Tibial artery (tissue), 4 donors: ENCODE results near the gene BHLHE23.
"Not testable (repeated sequence)": the region's sequence is repeated elsewhere in the genome, so short reads cannot be mapped to it uniquely, and the experiment has no call there.

ENCODE experiments used
- DNase-seq, 2 donors: peaks; one replicate each; pipeline ENCODE4 v3.0.0-alpha.2; 2019
- H3K27ac ChIP-seq, 2 donors: fragments of 200-600 bp; sonication (generic) in 1 of 2; 1 replicate in 1 of 2; 2 replicates in 1 of 2; pipeline ENCODE4 v1.5.1; 2018 to 2019; ENCODE audit warnings: mild to moderate bottlenecking in 1 of 2
- H3K27me3 ChIP-seq, 2 donors: fragments of 200-600 bp; sonication (generic) in 1 of 2; one replicate each; pipeline versions ENCODE4 v1.5.1 to v1.6.0; 2016 to 2019
- H3K36me3 ChIP-seq, 3 donors: fragments of 200-600 bp; sonication (generic) in 2 of 3; one replicate each; pipeline ENCODE4 v1.5.1; 2016 to 2019; ENCODE audit warnings: mild to moderate bottlenecking in 2 of 3
- H3K4me1 ChIP-seq, 4 donors: fragments of 200-600 bp; sonication (generic) in 2 of 4; 1 replicate in 3 of 4; 2 replicates in 1 of 4; pipeline ENCODE4 v1.5.1; 2016 to 2019
- H3K4me3 ChIP-seq, 2 donors: fragments of 200-600 bp; sonication (generic) in 1 of 2; 1 replicate in 1 of 2; 2 replicates in 1 of 2; pipeline ENCODE4 v1.5.1; 2018 to 2019; ENCODE audit warnings: mild to moderate bottlenecking in 2 of 2
- H3K9me3 ChIP-seq, 3 donors: fragments of 200-600 bp; sonication (generic) in 1 of 3; one replicate each; pipeline ENCODE4 v1.5.1; 2016 to 2019
- intact Hi-C: fragments of 100-400 bp; cut with DNase I; formaldehyde crosslinking; loops from one replicate; pipeline ENCODE4 v1.15.0; 2023; ENCODE audit warnings: low total_unique reads
- TF ChIP-seq, protein P1 (sequence below), 2 experiments: fragments of 200-600 bp in 1 of 2; fragments of 450-650 bp in 1 of 2; IDR thresholded peaks; one replicate each; pipeline ENCODE4 v1.5.1; 2017 to 2019; ENCODE audit warnings: antibody characterized with exemption in 2 of 2, mild to moderate bottlenecking in 1 of 2, moderate library complexity in 1 of 2

The BHLHE23 gene

DNA sequence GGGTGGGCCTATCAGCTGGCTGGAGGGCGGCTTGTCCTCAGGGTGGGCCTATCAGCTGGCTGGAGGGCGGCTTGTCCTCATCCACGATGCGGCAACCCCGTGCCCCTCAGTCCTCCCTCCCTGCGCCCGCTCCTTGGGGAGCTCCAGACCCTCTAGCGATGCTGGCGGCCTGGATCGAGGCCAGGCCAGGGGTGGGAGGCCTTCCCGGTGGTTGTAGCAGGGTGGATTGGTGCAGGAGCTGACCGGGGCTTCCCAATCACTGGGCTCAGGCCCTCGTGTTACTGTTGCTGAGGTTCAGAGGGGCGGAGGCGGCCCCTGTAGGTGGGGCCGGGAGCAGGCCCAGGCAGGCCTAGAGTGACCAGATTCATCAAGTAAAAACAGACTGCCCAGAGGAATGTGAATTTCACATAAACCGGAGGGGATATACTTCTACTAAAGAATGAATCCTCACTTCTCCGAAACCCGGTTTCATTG is 45.4 kb downstream of the BHLHE23 start:
- no peaks in the 10 kb centered on the region for H3K9me3 ChIP-seq
- TF ChIP-seq, protein P1, sequence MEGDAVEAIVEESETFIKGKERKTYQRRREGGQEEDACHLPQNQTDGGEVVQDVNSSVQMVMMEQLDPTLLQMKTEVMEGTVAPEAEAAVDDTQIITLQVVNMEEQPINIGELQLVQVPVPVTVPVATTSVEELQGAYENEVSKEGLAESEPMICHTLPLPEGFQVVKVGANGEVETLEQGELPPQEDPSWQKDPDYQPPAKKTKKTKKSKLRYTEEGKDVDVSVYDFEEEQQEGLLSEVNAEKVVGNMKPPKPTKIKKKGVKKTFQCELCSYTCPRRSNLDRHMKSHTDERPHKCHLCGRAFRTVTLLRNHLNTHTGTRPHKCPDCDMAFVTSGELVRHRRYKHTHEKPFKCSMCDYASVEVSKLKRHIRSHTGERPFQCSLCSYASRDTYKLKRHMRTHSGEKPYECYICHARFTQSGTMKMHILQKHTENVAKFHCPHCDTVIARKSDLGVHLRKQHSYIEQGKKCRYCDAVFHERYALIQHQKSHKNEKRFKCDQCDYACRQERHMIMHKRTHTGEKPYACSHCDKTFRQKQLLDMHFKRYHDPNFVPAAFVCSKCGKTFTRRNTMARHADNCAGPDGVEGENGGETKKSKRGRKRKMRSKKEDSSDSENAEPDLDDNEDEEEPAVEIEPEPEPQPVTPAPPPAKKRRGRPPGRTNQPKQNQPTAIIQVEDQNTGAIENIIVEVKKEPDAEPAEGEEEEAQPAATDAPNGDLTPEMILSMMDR (IDR thresholded peaks at IDR 0.05), result no peak
- DNase-seq, result no peak
- H3K36me3 ChIP-seq, result peaks cover 0 to 19% (median 7%) of the 10 kb centered on the region in 3 donors
- intact Hi-C loops, result no loop called here
- H3K27me3 ChIP-seq, result no peaks in the 10 kb centered on the region
- H3K27ac ChIP-seq, result no peak overlapping the region
- H3K4me3 ChIP-seq, result no peak overlapping the region
- no peaks in the 10 kb centered on the region for H3K4me1 ChIP-seq

DNA sequence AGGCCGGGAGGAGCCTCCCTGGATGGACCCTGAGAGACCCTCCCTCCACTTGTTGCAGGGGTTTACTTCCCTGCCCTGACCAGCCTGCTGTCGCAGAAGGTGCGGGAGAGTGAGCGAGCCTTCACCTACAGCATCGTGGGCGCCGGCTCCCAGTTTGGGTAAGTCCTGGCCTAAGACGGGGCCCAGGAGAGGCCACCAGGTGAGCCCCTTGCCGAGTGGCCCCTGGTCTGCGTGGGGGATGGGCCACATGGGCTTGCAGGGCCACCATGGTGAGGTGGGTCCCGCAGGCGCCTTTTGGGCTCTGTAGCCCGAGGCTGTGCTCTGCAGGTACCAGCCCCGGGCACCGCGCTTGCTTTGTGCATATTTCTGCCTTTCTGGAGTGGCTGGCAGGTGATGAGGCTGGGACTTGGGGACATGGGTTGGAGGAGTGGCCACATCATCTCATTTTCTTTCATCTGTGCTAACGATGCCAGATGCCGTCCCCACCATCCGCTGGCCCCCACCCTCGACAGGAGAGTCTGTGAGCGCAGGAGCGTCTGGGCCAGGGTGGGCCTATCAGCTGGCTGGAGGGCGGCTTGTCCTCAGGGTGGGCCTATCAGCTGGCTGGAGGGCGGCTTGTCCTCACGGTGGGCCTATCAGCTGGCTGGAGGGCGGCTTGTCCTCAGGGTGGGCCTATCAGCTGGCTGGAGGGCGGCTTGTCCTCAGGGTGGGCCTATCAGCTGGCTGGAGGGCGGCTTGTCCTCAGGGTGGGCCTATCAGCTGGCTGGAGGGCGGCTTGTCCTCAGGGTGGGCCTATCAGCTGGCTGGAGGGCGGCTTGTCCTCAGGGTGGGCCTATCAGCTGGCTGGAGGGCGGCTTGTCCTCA is 46.1 kb downstream of the BHLHE23 start:
- H3K9me3 ChIP-seq, intact Hi-C loops, H3K27me3 ChIP-seq, H3K4me1 ChIP-seq, DNase-seq, H3K27ac ChIP-seq, H3K4me3 ChIP-seq: not testable (repeated sequence)
- H3K36me3 ChIP-seq, result peaks cover 0 to 19% (median 7%) of the 10 kb centered on the region in 3 donors

DNA sequence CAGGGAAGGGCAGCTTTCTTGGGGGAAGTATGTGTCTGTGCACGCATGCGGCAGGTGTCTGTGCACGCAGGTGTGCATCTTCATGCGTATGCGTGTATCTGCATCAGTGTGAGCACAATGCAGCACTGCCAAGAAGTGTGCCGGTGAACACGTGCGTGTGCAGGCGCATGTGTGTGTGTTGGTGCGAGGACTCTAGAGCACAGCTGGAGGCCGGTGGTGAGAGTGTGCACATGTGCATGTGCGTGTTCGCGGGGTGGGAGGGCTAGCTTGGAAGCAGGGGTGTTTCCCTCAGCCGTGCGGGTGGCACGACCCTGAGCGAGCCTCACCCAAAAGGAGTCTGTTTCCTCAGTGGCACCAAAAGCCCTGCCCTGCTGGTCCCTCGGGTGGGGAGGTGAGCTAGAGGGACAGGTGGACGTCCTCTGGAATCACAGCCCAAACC is 46.7 kb downstream of the BHLHE23 start:
- no peaks in the 10 kb centered on the region for H3K27me3 ChIP-seq
- H3K27ac ChIP-seq, result no peak overlapping the region
- H3K36me3 ChIP-seq, result peaks cover 0 to 19% (median 7%) of the 10 kb centered on the region in 3 donors
- TF ChIP-seq, protein P1 (IDR thresholded peaks at IDR 0.05), result no peak
- intact Hi-C loops, result no loop called here
- H3K9me3 ChIP-seq, result no peaks in the 10 kb centered on the region
- H3K4me3 ChIP-seq, result no peak overlapping the region
- no peak for DNase-seq
- peaks cover 0 to 6% (median 0%) of the 10 kb centered on the region in 4 donors for H3K4me1 ChIP-seq

DNA sequence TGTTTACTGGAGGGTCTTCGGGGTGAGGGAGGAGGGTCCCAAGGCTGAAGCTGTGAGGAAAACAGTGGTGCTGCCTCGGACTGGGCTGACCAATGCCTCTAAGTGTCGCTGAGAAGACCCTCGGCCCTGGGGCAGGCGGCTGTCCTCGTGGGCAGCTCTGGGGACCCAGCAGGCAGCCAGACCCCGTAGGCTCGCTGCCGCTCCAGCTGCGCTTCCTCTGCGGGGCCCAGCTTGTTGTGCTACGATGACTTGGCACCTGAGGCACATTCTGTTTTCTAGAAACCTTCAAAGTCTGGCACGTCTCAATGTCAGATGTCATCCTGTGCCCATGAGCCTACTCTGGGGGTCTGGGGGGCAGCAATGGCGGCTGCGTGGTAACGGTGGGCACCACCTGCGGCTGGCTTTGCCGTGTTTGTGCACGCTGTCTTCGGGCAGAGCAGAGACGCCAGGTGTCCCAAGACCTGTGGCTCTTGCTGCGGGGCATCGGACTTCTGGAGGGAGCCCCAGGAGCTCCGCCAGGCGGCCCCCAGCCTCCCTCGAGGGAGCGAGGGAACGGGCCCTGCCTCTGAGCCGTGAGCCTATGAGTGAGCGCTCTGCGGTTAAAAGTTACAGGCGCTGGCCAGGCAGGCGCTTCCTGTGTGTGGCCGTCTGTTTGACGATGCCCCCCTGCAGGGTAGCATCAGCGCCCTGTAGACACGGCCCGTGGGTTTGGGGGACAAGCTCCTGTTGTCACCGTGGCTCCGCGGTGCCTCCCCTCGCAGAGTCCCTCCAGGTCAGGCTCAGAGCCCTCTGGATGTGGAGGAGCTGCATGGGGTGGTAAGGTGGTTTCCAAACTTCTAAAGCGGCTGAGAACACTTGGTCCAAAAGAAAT is 47.4 kb downstream of the BHLHE23 start:
- no peak for DNase-seq
- Histone ChIP-seq H3K27me3 (no peaks in the 10 kb centered on the region), H3K27ac (no peak overlapping the region), H3K4me1 (peaks cover 0 to 11% (median 6%) of the 10 kb centered on the region in 4 donors), H3K36me3 (peaks cover 0 to 18% (median 7%) of the 10 kb centered on the region in 3 donors), H3K4me3 (no peak overlapping the region), H3K9me3 (no peaks in the 10 kb centered on the region)
- intact Hi-C loops, result no loop called here
- TF ChIP-seq, protein P1 (IDR thresholded peaks at IDR 0.05), result no peak

DNA sequence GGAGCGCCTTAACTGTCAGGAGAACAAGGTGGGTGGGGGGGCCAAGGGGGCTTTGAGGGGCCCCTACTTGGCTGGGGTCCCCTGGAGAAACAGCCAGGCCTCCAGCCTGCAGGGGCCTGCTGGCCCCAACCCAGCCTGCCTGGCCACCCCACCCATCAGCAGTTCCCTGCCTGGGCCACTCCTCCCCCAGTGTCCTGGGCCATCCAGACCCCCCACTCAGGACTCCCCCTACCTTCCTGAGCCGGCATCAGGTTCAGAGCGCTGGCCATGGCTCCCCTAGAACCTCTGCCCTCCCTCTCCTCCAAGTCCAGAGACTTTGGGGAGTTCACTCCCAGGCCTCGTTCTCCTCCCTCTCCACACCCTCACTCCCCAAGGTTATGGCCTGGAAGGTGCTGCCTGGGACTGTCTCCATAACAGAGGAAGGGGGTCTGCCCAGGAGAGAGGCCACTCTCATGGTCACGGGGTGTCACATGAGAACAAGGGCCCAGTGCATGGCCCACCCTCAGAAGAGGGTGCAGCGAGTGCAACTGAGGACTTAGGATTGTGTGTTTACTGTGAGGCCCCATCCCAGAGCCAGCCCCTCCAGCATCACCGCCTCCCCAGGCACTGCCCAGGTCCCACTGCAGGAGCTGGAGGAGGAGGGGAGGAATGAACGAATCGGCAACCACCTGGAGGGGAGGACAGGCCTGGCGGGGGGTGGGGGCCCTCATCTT is 48.2 kb downstream of the BHLHE23 start:
- no peak for DNase-seq
- H3K4me3 ChIP-seq, result no peak overlapping the region
- intact Hi-C loops, result no loop called here
- TF ChIP-seq, protein P1 (IDR thresholded peaks at IDR 0.05), result no peak
- H3K27me3 ChIP-seq, result no peaks in the 10 kb centered on the region
- H3K27ac ChIP-seq, result no peak overlapping the region
- H3K4me1 ChIP-seq, result peaks cover 0 to 18% (median 11%) of the 10 kb centered on the region in 4 donors
- no peaks in the 10 kb centered on the region for H3K9me3 ChIP-seq
- peaks cover 0 to 10% (median 4%) of the 10 kb centered on the region in 3 donors for H3K36me3 ChIP-seq
